H1 (cell line): ENCODE measurements around the gene DDX60. TPM values are rescaled to one million over a fixed set of nuclear protein-coding genes. Genes with fewer than 3 reads are reported as not detected.

ENCODE experiments used
- CTCF ChIA-PET: fragments of 300-600 bp; sonication (Branson Sonifier 250); formaldehyde crosslinking; loops from one replicate; lab custom pipeline; 2021; ENCODE audit not compliant: partially characterized antibody; lab: Charles Lee
- POLR2A ChIA-PET: fragments of 300-600 bp; sonication (Branson Sonifier 250); formaldehyde crosslinking; loops from one replicate; lab custom pipeline; 2021; ENCODE audit warnings: inconsistent platforms; ENCODE audit not compliant: partially characterized antibody; lab: Charles Lee
- DNase-seq, 2 experiments: peaks; one replicate each; pipeline versions ENCODE4 v3.0.0 to v3.0.0-alpha.2; 2010 to 2022; ENCODE audit warnings: low spot score in 2 of 2, low read depth in 1 of 2, mixed read lengths in 1 of 2
- FAIRE-seq: peaks from 2 replicates; lab custom pipeline; 2011; peaks lifted over from hg19 to GRCh38; lab: Jason Lieb, UNC
- H2AFZ ChIP-seq: 2 replicates; pipeline ENCODE4 v1.8.1; 2012; ENCODE audit warnings: low read length, inconsistent platforms
- H2AK5ac ChIP-seq: 2 replicates; pipeline ENCODE4 v1.6.1; 2013; ENCODE audit warnings: low read depth, low read length
- H2BK120ac ChIP-seq: replicated peaks from 2 replicates; pipeline ENCODE3; 2013; ENCODE audit warnings: low read depth, low read length, inconsistent platforms
- H2BK12ac ChIP-seq: 2 replicates; pipeline ENCODE4 v1.6.1; 2013; ENCODE audit warnings: low read depth, low read length
- H2BK15ac ChIP-seq: 2 replicates; pipeline ENCODE4 v1.6.1; 2013; ENCODE audit warnings: low read length
- H2BK20ac ChIP-seq: 2 replicates; pipeline ENCODE4 v1.6.1; 2013; ENCODE audit warnings: low read length
- H2BK5ac ChIP-seq: 2 replicates; pipeline ENCODE4 v1.6.1; 2013; ENCODE audit warnings: low read depth, low read length
- H3K14ac ChIP-seq: 2 replicates; pipeline ENCODE4 v1.6.1; 2013; ENCODE audit warnings: inconsistent platforms; ENCODE audit not compliant: insufficient read length
- H3K18ac ChIP-seq: 2 replicates; pipeline ENCODE4 v1.6.1; 2013; ENCODE audit warnings: low read length; ENCODE audit errors: extremely low read depth
- H3K23ac ChIP-seq: 2 replicates; pipeline ENCODE4 v1.6.1; 2013; ENCODE audit warnings: inconsistent platforms; ENCODE audit not compliant: insufficient read length
- H3K23me2 ChIP-seq: 2 replicates; pipeline ENCODE4 v1.6.1; 2013; ENCODE audit warnings: low read depth, low read length
- H3K27ac ChIP-seq: 2 replicates; pipeline ENCODE4 v1.6.1; 2011; ENCODE audit warnings: low read depth, low read length, inconsistent platforms
- H3K27me3 ChIP-seq, 4 experiments: replicated peaks in 1 of 4; 1 replicate in 1 of 4; 2 replicates in 3 of 4; pipeline versions ENCODE4 v1.6.1 to v1.8.1; 2011 to 2013; ENCODE audit warnings: low read length in 3 of 4, mild to moderate bottlenecking in 3 of 4, inconsistent platforms in 2 of 4, mixed read lengths in 2 of 4, moderate library complexity in 1 of 4; ENCODE audit not compliant: control insufficient read depth in 3 of 4, insufficient read depth in 3 of 4; ENCODE audit errors: extremely low read depth in 1 of 4
- H3K36me3 ChIP-seq, 4 experiments: 2 replicates each; pipeline versions ENCODE4 v1.6.1 to v1.8.1; 2011 to 2013; ENCODE audit warnings: mild to moderate bottlenecking in 4 of 4, low read length in 3 of 4, moderate library complexity in 2 of 4, control low read depth in 1 of 4, inconsistent platforms in 1 of 4; ENCODE audit not compliant: insufficient read depth in 4 of 4, control insufficient read depth in 2 of 4
- H3K4ac ChIP-seq: replicated peaks from 2 replicates; pipeline ENCODE3; 2013; ENCODE audit warnings: low read length, low read depth, mixed read lengths, inconsistent platforms; ENCODE audit not compliant: insufficient read length
- H3K4me1 ChIP-seq, 4 experiments: replicated peaks in 1 of 4; 1 replicate in 1 of 4; 2 replicates in 3 of 4; pipeline versions ENCODE4 v1.6.1 to v1.8.1; 2011 to 2013; ENCODE audit warnings: low read length in 3 of 4, inconsistent platforms in 2 of 4, mixed read lengths in 1 of 4; ENCODE audit not compliant: insufficient read depth in 4 of 4, control insufficient read depth in 3 of 4
- H3K4me2 ChIP-seq, 2 experiments: 2 replicates each; pipeline versions ENCODE4 v1.6.1 to v1.8.1; 2011 to 2013; ENCODE audit warnings: low read depth in 2 of 2, low read length in 2 of 2, control low read depth in 1 of 2, inconsistent platforms in 1 of 2, mild to moderate bottlenecking in 1 of 2; ENCODE audit not compliant: insufficient read depth in 1 of 2
- H3K4me3 ChIP-seq, 4 experiments: fragments of 200-600, 300-600 bp in 1 of 4; sonication (generic), shearing (Covaris generic), sonication (Bioruptor Twin) in 1 of 4; 2 replicates each; pipeline versions ENCODE4 v1.5.1 to v1.8.1; 2011 to 2016; ENCODE audit warnings: low read length in 4 of 4, low read depth in 3 of 4, control low read depth in 2 of 4, inconsistent platforms in 2 of 4, mild to moderate bottlenecking in 2 of 4, mixed read lengths in 1 of 4, moderate library complexity in 1 of 4; ENCODE audit not compliant: insufficient read depth in 2 of 4; ENCODE audit errors: extremely low read depth in 1 of 4
- H3K56ac ChIP-seq: replicated peaks from 2 replicates; pipeline ENCODE3; 2013; ENCODE audit warnings: low read depth, mild to moderate bottlenecking, mixed read lengths, low read length, inconsistent platforms; ENCODE audit not compliant: insufficient read length
- H3K79me1 ChIP-seq: 2 replicates; pipeline ENCODE4 v1.6.1; 2013; ENCODE audit warnings: low read depth, low read length, control low read depth
- H3K79me2 ChIP-seq, 2 experiments: 2 replicates each; pipeline versions ENCODE4 v1.6.1 to v1.8.1; 2012 to 2013; ENCODE audit warnings: low read length in 2 of 2, mild to moderate bottlenecking in 2 of 2, inconsistent platforms in 1 of 2; ENCODE audit not compliant: insufficient read depth in 2 of 2, control insufficient read depth in 1 of 2
- H3K9ac ChIP-seq, 4 experiments: replicated peaks in 1 of 4; 1 replicate in 1 of 4; 2 replicates in 3 of 4; pipeline versions ENCODE4 v1.6.1 to v1.8.1; 2011 to 2013; ENCODE audit warnings: low read depth in 3 of 4, low read length in 3 of 4, control low read depth in 2 of 4, mild to moderate bottlenecking in 2 of 4, moderate library complexity in 2 of 4, inconsistent platforms in 1 of 4; ENCODE audit errors: extremely low read depth in 1 of 4
- H3K9me3 ChIP-seq, 2 experiments: 2 replicates each; pipeline versions ENCODE4 v1.6.1 to v1.8.1; 2012 to 2013; ENCODE audit warnings: mild to moderate bottlenecking in 2 of 2, moderate library complexity in 2 of 2, control low read depth in 1 of 2, inconsistent platforms in 1 of 2, low read depth in 1 of 2, low read length in 1 of 2, mixed read lengths in 1 of 2; ENCODE audit not compliant: insufficient read depth in 2 of 2
- H4K20me1 ChIP-seq, 2 experiments: replicated peaks in 1 of 2; 2 replicates each; pipeline versions ENCODE3 to v1.8.1; 2011 to 2013; ENCODE audit warnings: inconsistent platforms in 2 of 2, low read length in 2 of 2, mild to moderate bottlenecking in 1 of 2; ENCODE audit not compliant: insufficient read depth in 2 of 2, control insufficient read depth in 1 of 2
- H4K5ac ChIP-seq: 2 replicates; pipeline ENCODE4 v1.6.1; 2013; ENCODE audit warnings: low read length, low read depth, mixed read lengths, inconsistent platforms; ENCODE audit not compliant: insufficient read length
- H4K8ac ChIP-seq: 2 replicates; pipeline ENCODE4 v1.8.0; 2013; ENCODE audit warnings: mild to moderate bottlenecking, moderate library complexity, low read length, inconsistent platforms; ENCODE audit not compliant: insufficient read depth; ENCODE audit errors: extremely low read depth
- H4K91ac ChIP-seq: replicated peaks from 2 replicates; pipeline ENCODE3; 2013; ENCODE audit warnings: low read length, mixed read lengths, inconsistent platforms; ENCODE audit not compliant: insufficient read length
- ATF2 ChIP-seq: IDR thresholded peaks from 2 replicates; pipeline ENCODE4 v1.6.1; 2012; ENCODE audit warnings: low read length, inconsistent platforms
- CHD2 ChIP-seq: IDR thresholded peaks from 2 replicates; pipeline ENCODE4 v1.6.1; 2012; ENCODE audit warnings: low read length, improper control_type of control experiment
- EP300 ChIP-seq, 2 experiments: IDR thresholded peaks; 1 replicate in 1 of 2; 2 replicates in 1 of 2; pipeline ENCODE4 v1.6.1; 2011 to 2012; ENCODE audit warnings: low read depth in 2 of 2, low read length in 2 of 2, mild to moderate bottlenecking in 2 of 2, borderline replicate concordance in 1 of 2, inconsistent platforms in 1 of 2, moderate library complexity in 1 of 2
- JUN ChIP-seq: IDR thresholded peaks from 2 replicates; pipeline ENCODE4 v1.6.1; 2011; ENCODE audit warnings: low read depth, mild to moderate bottlenecking, improper control_type of control experiment, low read length
- POU5F1 ChIP-seq: IDR thresholded peaks from 2 replicates; pipeline ENCODE4 v1.6.1; 2011; ENCODE audit warnings: low read depth, mild to moderate bottlenecking, low read length, moderate library complexity
- SIRT6 ChIP-seq: IDR thresholded peaks from one replicate; pipeline ENCODE4 v1.7.1; 2012; ENCODE audit warnings: low read length, inconsistent platforms
- TBP ChIP-seq: IDR thresholded peaks from 2 replicates; pipeline ENCODE4 v1.6.1; 2011; ENCODE audit warnings: low read depth, low read length, improper control_type of control experiment
- WGBS, 2 experiments: shearing (Covaris generic) in 1 of 2; methylation state at CpG; one replicate each; pipeline versions ENCODE4 v1.1.6 to v1.1.7; 2013 to 2015; ENCODE audit warnings: low lambda C conversion rate in 2 of 2, mixed read lengths in 2 of 2, inconsistent platforms in 1 of 2, low coverage in 1 of 2, missing lambda C conversion rate in 1 of 2; ENCODE audit not compliant: insufficient replicate concordance in 2 of 2, insufficient coverage in 1 of 2, insufficient read length in 1 of 2; ENCODE audit errors: extremely low coverage in 1 of 2, missing lambda C conversion rate in 1 of 2; 5-methylcytosine and 5-hydroxymethylcytosine counted together
- polyA plus RNA-seq, 7 experiments: library from polyadenylated mRNA; depleted of rRNA in 3 of 7; stranded (reverse) in 5 of 7; unstranded in 2 of 7; fragments of >200 nt in 5 of 7; fragments of 200-250 nt in 2 of 7; gene quantifications; 1 replicate in 5 of 7; 2 replicates in 1 of 7; 4 replicates in 1 of 7; pipeline versions ENCODE4 v1.2.1 to v1.2.3, GENCODE V29; 2011 to 2013; ENCODE audit warnings: missing spikeins in 2 of 7, mixed read lengths in 2 of 7
- total RNA-seq: library from RNA; stranded (reverse); fragmentation: NEBNext Ultra II Directional; extraction: Animal tissue kit (Norgen Biotek cat#: 25700); gene quantifications from 2 replicates; pipeline ENCODE4 v1.2.1, GENCODE V29; 2021

The DDX60 gene
- total and polyA plus RNA-seq, 2 of the 8 experiments (the other 6 are each of a cell fraction or from before 2014, with no cell fraction given), result 1.00 to 1.6 TPM

- Histone ChIP-seq H4K91ac (no peak overlapping the region), H2BK5ac (no peak overlapping the region), H4K8ac (no peak overlapping the region), H3K27ac (no peak overlapping the region), H4K20me1 (no peaks in the 10 kb centered on the region), H4K5ac (no peak overlapping the region), H3K79me1 (no peaks in the 10 kb centered on the region), H3K4me2 (no peak overlapping the region), H3K23ac (no peak overlapping the region), H2BK12ac (no peak overlapping the region), H3K9me3 (no peaks in the 10 kb centered on the region), H3K79me2 (no peaks in the 10 kb centered on the region), H3K4me1 (no peaks in the 10 kb centered on the region), H3K36me3 (no peaks in the 10 kb centered on the region), H2BK15ac (no peak overlapping the region), H2AK5ac (no peak overlapping the region), H3K23me2 (no peaks in the 10 kb centered on the region), H2BK120ac (no peak overlapping the region), H3K14ac (no peak overlapping the region), H2AFZ (no peak overlapping the region), H2BK20ac (no peak overlapping the region), H3K4ac (no peak overlapping the region), H3K4me3 (no peak overlapping the region), H3K56ac (no peak overlapping the region), H3K9ac (no peak overlapping the region), H3K27me3 (no peaks in the 10 kb centered on the region), H3K18ac (no peak overlapping the region)
- ChIA-PET POLR2A (no interaction called here), CTCF (no interaction called here)
- no peak for TF ChIP-seq TBP
- no peak for TF ChIP-seq JUN
- TF ChIP-seq EP300 (IDR thresholded peaks at IDR 0.05; ENCODE audit: borderline replicate concordance in 1 of 2, low read depth in 2 of 2, low read length in 2 of 2), result no peak
- TF ChIP-seq SIRT6, result no peak
- no peak for TF ChIP-seq ATF2
- TF ChIP-seq CHD2, result no peak
- TF ChIP-seq POU5F1, result no peak
- WGBS, 2 experiments, result 91 to 100% methylated on average over 2 to 3 of the region's 3 CpGs
- DNase-seq (no peak), FAIRE-seq (no peak)
Measured at GRCh38 chr4:168336837-168337549, 18.4 kb upstream of the DDX60 start.
